H1 (cell line): ENCODE results near the gene ALPK3. TPM values are rescaled to one million over a fixed set of nuclear protein-coding genes. Genes with fewer than 3 reads are reported as not detected.

Source experiments
- CTCF ChIA-PET: fragments of 300-600 bp; sonication (Branson Sonifier 250); formaldehyde crosslinking; loops from one replicate; lab custom pipeline; 2021; ENCODE audit not compliant: partially characterized antibody; lab: Charles Lee
- POLR2A ChIA-PET: fragments of 300-600 bp; sonication (Branson Sonifier 250); formaldehyde crosslinking; loops from one replicate; lab custom pipeline; 2021; ENCODE audit warnings: inconsistent platforms; ENCODE audit not compliant: partially characterized antibody; lab: Charles Lee
- DNase-seq, 2 experiments: peaks; one replicate each; pipeline versions ENCODE4 v3.0.0 to v3.0.0-alpha.2; 2010 to 2022; ENCODE audit warnings: low spot score in 2 of 2, low read depth in 1 of 2, mixed read lengths in 1 of 2
- FAIRE-seq: peaks from 2 replicates; lab custom pipeline; 2011; peaks lifted over from hg19 to GRCh38; lab: Jason Lieb, UNC
- H2AFZ ChIP-seq: 2 replicates; pipeline ENCODE4 v1.8.1; 2012; ENCODE audit warnings: low read length, inconsistent platforms
- H2AK5ac ChIP-seq: 2 replicates; pipeline ENCODE4 v1.6.1; 2013; ENCODE audit warnings: low read depth, low read length
- H2BK120ac ChIP-seq: replicated peaks from 2 replicates; pipeline ENCODE3; 2013; ENCODE audit warnings: low read depth, low read length, inconsistent platforms
- H2BK12ac ChIP-seq: 2 replicates; pipeline ENCODE4 v1.6.1; 2013; ENCODE audit warnings: low read depth, low read length
- H2BK15ac ChIP-seq: 2 replicates; pipeline ENCODE4 v1.6.1; 2013; ENCODE audit warnings: low read length
- H2BK20ac ChIP-seq: 2 replicates; pipeline ENCODE4 v1.6.1; 2013; ENCODE audit warnings: low read length
- H2BK5ac ChIP-seq: 2 replicates; pipeline ENCODE4 v1.6.1; 2013; ENCODE audit warnings: low read depth, low read length
- H3K14ac ChIP-seq: 2 replicates; pipeline ENCODE4 v1.6.1; 2013; ENCODE audit warnings: inconsistent platforms; ENCODE audit not compliant: insufficient read length
- H3K18ac ChIP-seq: 2 replicates; pipeline ENCODE4 v1.6.1; 2013; ENCODE audit warnings: low read length; ENCODE audit errors: extremely low read depth
- H3K23ac ChIP-seq: 2 replicates; pipeline ENCODE4 v1.6.1; 2013; ENCODE audit warnings: inconsistent platforms; ENCODE audit not compliant: insufficient read length
- H3K23me2 ChIP-seq: 2 replicates; pipeline ENCODE4 v1.6.1; 2013; ENCODE audit warnings: low read depth, low read length
- H3K27ac ChIP-seq: 2 replicates; pipeline ENCODE4 v1.6.1; 2011; ENCODE audit warnings: low read depth, low read length, inconsistent platforms
- H3K27me3 ChIP-seq, 4 experiments: replicated peaks in 1 of 4; 1 replicate in 1 of 4; 2 replicates in 3 of 4; pipeline versions ENCODE4 v1.6.1 to v1.8.1; 2011 to 2013; ENCODE audit warnings: low read length in 3 of 4, mild to moderate bottlenecking in 3 of 4, inconsistent platforms in 2 of 4, mixed read lengths in 2 of 4, moderate library complexity in 1 of 4; ENCODE audit not compliant: control insufficient read depth in 3 of 4, insufficient read depth in 3 of 4; ENCODE audit errors: extremely low read depth in 1 of 4
- H3K36me3 ChIP-seq, 4 experiments: 2 replicates each; pipeline versions ENCODE4 v1.6.1 to v1.8.1; 2011 to 2013; ENCODE audit warnings: mild to moderate bottlenecking in 4 of 4, low read length in 3 of 4, moderate library complexity in 2 of 4, control low read depth in 1 of 4, inconsistent platforms in 1 of 4; ENCODE audit not compliant: insufficient read depth in 4 of 4, control insufficient read depth in 2 of 4
- H3K4ac ChIP-seq: replicated peaks from 2 replicates; pipeline ENCODE3; 2013; ENCODE audit warnings: low read length, low read depth, mixed read lengths, inconsistent platforms; ENCODE audit not compliant: insufficient read length
- H3K4me1 ChIP-seq, 4 experiments: replicated peaks in 1 of 4; 1 replicate in 1 of 4; 2 replicates in 3 of 4; pipeline versions ENCODE4 v1.6.1 to v1.8.1; 2011 to 2013; ENCODE audit warnings: low read length in 3 of 4, inconsistent platforms in 2 of 4, mixed read lengths in 1 of 4; ENCODE audit not compliant: insufficient read depth in 4 of 4, control insufficient read depth in 3 of 4
- H3K4me2 ChIP-seq, 2 experiments: 2 replicates each; pipeline versions ENCODE4 v1.6.1 to v1.8.1; 2011 to 2013; ENCODE audit warnings: low read depth in 2 of 2, low read length in 2 of 2, control low read depth in 1 of 2, inconsistent platforms in 1 of 2, mild to moderate bottlenecking in 1 of 2; ENCODE audit not compliant: insufficient read depth in 1 of 2
- H3K4me3 ChIP-seq, 4 experiments: fragments of 200-600, 300-600 bp in 1 of 4; sonication (generic), shearing (Covaris generic), sonication (Bioruptor Twin) in 1 of 4; 2 replicates each; pipeline versions ENCODE4 v1.5.1 to v1.8.1; 2011 to 2016; ENCODE audit warnings: low read length in 4 of 4, low read depth in 3 of 4, control low read depth in 2 of 4, inconsistent platforms in 2 of 4, mild to moderate bottlenecking in 2 of 4, mixed read lengths in 1 of 4, moderate library complexity in 1 of 4; ENCODE audit not compliant: insufficient read depth in 2 of 4; ENCODE audit errors: extremely low read depth in 1 of 4
- H3K56ac ChIP-seq: replicated peaks from 2 replicates; pipeline ENCODE3; 2013; ENCODE audit warnings: low read depth, mild to moderate bottlenecking, mixed read lengths, low read length, inconsistent platforms; ENCODE audit not compliant: insufficient read length
- H3K79me1 ChIP-seq: 2 replicates; pipeline ENCODE4 v1.6.1; 2013; ENCODE audit warnings: low read depth, low read length, control low read depth
- H3K79me2 ChIP-seq, 2 experiments: 2 replicates each; pipeline versions ENCODE4 v1.6.1 to v1.8.1; 2012 to 2013; ENCODE audit warnings: low read length in 2 of 2, mild to moderate bottlenecking in 2 of 2, inconsistent platforms in 1 of 2; ENCODE audit not compliant: insufficient read depth in 2 of 2, control insufficient read depth in 1 of 2
- H3K9ac ChIP-seq, 4 experiments: replicated peaks in 1 of 4; 1 replicate in 1 of 4; 2 replicates in 3 of 4; pipeline versions ENCODE4 v1.6.1 to v1.8.1; 2011 to 2013; ENCODE audit warnings: low read depth in 3 of 4, low read length in 3 of 4, control low read depth in 2 of 4, mild to moderate bottlenecking in 2 of 4, moderate library complexity in 2 of 4, inconsistent platforms in 1 of 4; ENCODE audit errors: extremely low read depth in 1 of 4
- H3K9me3 ChIP-seq, 2 experiments: 2 replicates each; pipeline versions ENCODE4 v1.6.1 to v1.8.1; 2012 to 2013; ENCODE audit warnings: mild to moderate bottlenecking in 2 of 2, moderate library complexity in 2 of 2, control low read depth in 1 of 2, inconsistent platforms in 1 of 2, low read depth in 1 of 2, low read length in 1 of 2, mixed read lengths in 1 of 2; ENCODE audit not compliant: insufficient read depth in 2 of 2
- H4K20me1 ChIP-seq, 2 experiments: replicated peaks in 1 of 2; 2 replicates each; pipeline versions ENCODE3 to v1.8.1; 2011 to 2013; ENCODE audit warnings: inconsistent platforms in 2 of 2, low read length in 2 of 2, mild to moderate bottlenecking in 1 of 2; ENCODE audit not compliant: insufficient read depth in 2 of 2, control insufficient read depth in 1 of 2
- H4K5ac ChIP-seq: 2 replicates; pipeline ENCODE4 v1.6.1; 2013; ENCODE audit warnings: low read length, low read depth, mixed read lengths, inconsistent platforms; ENCODE audit not compliant: insufficient read length
- H4K8ac ChIP-seq: 2 replicates; pipeline ENCODE4 v1.8.0; 2013; ENCODE audit warnings: mild to moderate bottlenecking, moderate library complexity, low read length, inconsistent platforms; ENCODE audit not compliant: insufficient read depth; ENCODE audit errors: extremely low read depth
- H4K91ac ChIP-seq: replicated peaks from 2 replicates; pipeline ENCODE3; 2013; ENCODE audit warnings: low read length, mixed read lengths, inconsistent platforms; ENCODE audit not compliant: insufficient read length
- ATF3 ChIP-seq: IDR thresholded peaks from 2 replicates; pipeline ENCODE4 v1.6.1; 2011; ENCODE audit warnings: low read depth, mild to moderate bottlenecking, low read length; ENCODE audit not compliant: insufficient read depth
- EZH2 ChIP-seq: fragments of 200-600 bp; sonication (generic); IDR thresholded peaks from 2 replicates; pipeline ENCODE4 v1.7.1; 2012; ENCODE audit warnings: low read depth, mild to moderate bottlenecking, moderate library complexity, low read length, inconsistent platforms; ENCODE audit not compliant: severe bottlenecking
- GABPA ChIP-seq: IDR thresholded peaks from 2 replicates; pipeline ENCODE4 v1.6.1; 2011; ENCODE audit warnings: mild to moderate bottlenecking, low read length, moderate library complexity, borderline replicate concordance; ENCODE audit not compliant: insufficient read depth
- POLR2A ChIP-seq, 2 experiments: IDR thresholded peaks; 1 replicate in 1 of 2; 2 replicates in 1 of 2; pipeline ENCODE4 v1.6.1; 2011; ENCODE audit warnings: low read depth in 2 of 2, low read length in 2 of 2, mild to moderate bottlenecking in 2 of 2; ENCODE audit errors: control extremely low read depth in 1 of 2
- RBBP5 ChIP-seq: IDR thresholded peaks from 2 replicates; pipeline ENCODE4 v1.7.1; 2012; ENCODE audit warnings: low read depth, mild to moderate bottlenecking, inconsistent platforms, low read length, moderate library complexity, borderline replicate concordance
- SUZ12 ChIP-seq: fragments of 200-600 bp; sonication (generic); IDR thresholded peaks from 2 replicates; pipeline ENCODE4 v1.6.1; 2012; ENCODE audit warnings: mild to moderate bottlenecking, inconsistent platforms, low read length, moderate library complexity, mixed read lengths
- TAF7 ChIP-seq: optimal IDR thresholded peaks from 2 replicates; pipeline ENCODE3; 2011; ENCODE audit warnings: low read depth, mild to moderate bottlenecking, inconsistent platforms, low read length, moderate library complexity, borderline replicate concordance
- YY1 ChIP-seq: IDR thresholded peaks from 2 replicates; pipeline ENCODE4 v1.6.1; 2011; ENCODE audit warnings: low read depth, mild to moderate bottlenecking, low read length
- WGBS, 2 experiments: shearing (Covaris generic) in 1 of 2; methylation state at CpG; one replicate each; pipeline versions ENCODE4 v1.1.6 to v1.1.7; 2013 to 2015; ENCODE audit warnings: low lambda C conversion rate in 2 of 2, mixed read lengths in 2 of 2, inconsistent platforms in 1 of 2, low coverage in 1 of 2, missing lambda C conversion rate in 1 of 2; ENCODE audit not compliant: insufficient replicate concordance in 2 of 2, insufficient coverage in 1 of 2, insufficient read length in 1 of 2; ENCODE audit errors: extremely low coverage in 1 of 2, missing lambda C conversion rate in 1 of 2; 5-methylcytosine and 5-hydroxymethylcytosine counted together
- polyA plus RNA-seq, 7 experiments: library from polyadenylated mRNA; depleted of rRNA in 3 of 7; stranded (reverse) in 5 of 7; unstranded in 2 of 7; fragments of >200 nt in 5 of 7; fragments of 200-250 nt in 2 of 7; gene quantifications; 1 replicate in 5 of 7; 2 replicates in 1 of 7; 4 replicates in 1 of 7; pipeline versions ENCODE4 v1.2.1 to v1.2.3, GENCODE V29; 2011 to 2013; ENCODE audit warnings: missing spikeins in 2 of 7, mixed read lengths in 2 of 7
- total RNA-seq: library from RNA; stranded (reverse); fragmentation: NEBNext Ultra II Directional; extraction: Animal tissue kit (Norgen Biotek cat#: 25700); gene quantifications from 2 replicates; pipeline ENCODE4 v1.2.1, GENCODE V29; 2021

The ALPK3 gene
- total and polyA plus RNA-seq, 2 of the 8 experiments (the other 6 are each of a cell fraction or from before 2014, with no cell fraction given), result 4.4 to 19.2 TPM

GRCh38 chr15:84795186-84795585 lies 22.0 kb upstream of the ALPK3 start:
- Histone ChIP-seq H3K36me3 (peaks cover 0 to 30% (median 14%) of the 10 kb centered on the region in 4 experiments; a peak in 6 of 8 replicates), H3K4me1 (no peaks in the 10 kb centered on the region)
- TF ChIP-seq ATF3 (no peak), EZH2 (no peak), TAF7 (no peak), POLR2A (IDR thresholded peaks at IDR 0.05; ENCODE audit: control extremely low read depth in 1 of 2, low read depth in 2 of 2, low read length in 2 of 2) (no peak), GABPA (no peak), YY1 (no peak), SUZ12 (no peak), RBBP5 (no peak)

More at GRCh38 chr15:84795186-84795585, 22.0 kb upstream of the ALPK3 start:
- Histone ChIP-seq H3K4me3 (no peak overlapping the region), H3K18ac (no peak overlapping the region), H3K27me3 (no peaks in the 10 kb centered on the region), H4K20me1 (peaks cover 0 to 9% of the 10 kb centered on the region in 2 experiments), H4K91ac (no peak overlapping the region), H3K9ac (no peak overlapping the region), H4K5ac (no peak overlapping the region), H2BK12ac (no peak overlapping the region), H3K79me1 (no peaks in the 10 kb centered on the region; the same call in 1 of the 2 replicates), H3K9me3 (no peaks in the 10 kb centered on the region), H2BK120ac (no peak overlapping the region), H2BK5ac (no peak overlapping the region), H2BK15ac (no peak overlapping the region), H4K8ac (no peak overlapping the region), H3K56ac (no peak overlapping the region), H3K14ac (no peak overlapping the region), H3K4me2 (no peak overlapping the region), H2AFZ (no peak overlapping the region), H3K4ac (no peak overlapping the region), H3K23me2 (no peaks in the 10 kb centered on the region), H2BK20ac (no peak overlapping the region), H3K79me2 (no peaks in the 10 kb centered on the region), H3K27ac (no peak overlapping the region), H3K23ac (no peak overlapping the region), H2AK5ac (no peak overlapping the region)
- ChIA-PET POLR2A (no interaction called here), CTCF (no interaction called here)
- FAIRE-seq (no peak), DNase-seq (no peak)
- WGBS, 2 experiments, result 89% methylated on average over 3 of the region's 3 CpGs; no CpG with 5 or more reads in 1 of the 2 experiments
